ENCODE data around the gene CCNY. TPM values are rescaled to one million over a fixed set of nuclear protein-coding genes. Genes with fewer than 3 reads are reported as not detected.
"Not testable (repeated sequence)": the region's sequence is repeated elsewhere in the genome, so short reads cannot be mapped to it uniquely, and the experiment has no call there.

Gene CCNY
- total and polyA plus RNA-seq, 2 donors (not counting 1 experiment from before 2014, with no cell fraction given), result 34.1 to 64.9 TPM

- Mint-ChIP-seq H3K27ac (no peak overlapping the region), H3K4me3 (no peak overlapping the region), H3K9me3 (ENCODE audit: insufficient read depth) (no peaks in the 10 kb centered on the region), H3K27me3 (peaks cover 38% of the 10 kb centered on the region), H3K4me1 (no peaks in the 10 kb centered on the region)
- ATAC-seq (ENCODE audit: low read depth), result no peak
- H3K36me3 ChIP-seq (replicated peaks in 1 of 2; ENCODE audit: control extremely low read depth in 1 of 2, control insufficient read depth in 1 of 2, extremely low read depth in 1 of 2, insufficient read depth in 2 of 2, low read length in 1 of 2), result no peaks in the 10 kb centered on the region
- H4K20me1 ChIP-seq (ENCODE audit: control insufficient read depth, insufficient read depth, low read length, poor library complexity, severe bottlenecking), result no peaks in the 10 kb centered on the region
- WGBS (ENCODE audit: insufficient coverage), result 93% methylated on average over 2 of the region's 2 CpGs
- no peak overlapping the region for H2AFZ ChIP-seq (ENCODE audit: insufficient read depth, low read depth, low read length, poor library complexity, severe bottlenecking)
- POLR2A ChIA-PET, result no interaction called here
- CTCF ChIA-PET, result no interaction called here
- H3K27ac ChIP-seq (ENCODE audit: low read length in 2 of 2), result no peak overlapping the region
- intact Hi-C loops (cut with micrococcal nuclease), result no loop called here
- no peak overlapping the region for H3K9ac ChIP-seq (ENCODE audit: low read length)
- no peak for DNase-seq
- no peak overlapping the region for H3K4me3 ChIP-seq (ENCODE audit: control extremely low read depth in 1 of 5, extremely low read depth in 1 of 5, insufficient read depth in 1 of 5, low read depth in 2 of 5, low read length in 4 of 5)
- peaks cover 0 to 12% (median 2%) of the 10 kb centered on the region in 3 donors for H3K9me3 ChIP-seq (ENCODE audit: control extremely low read depth in 1 of 3, control insufficient read depth in 2 of 3, insufficient read depth in 1 of 3, low read length in 2 of 3)
- no peaks in the 10 kb centered on the region for H3K79me2 ChIP-seq (ENCODE audit: control insufficient read depth, insufficient read depth, low read length)
- no peak overlapping the region for H3K4me2 ChIP-seq (replicated peaks; ENCODE audit: low read depth, low read length, poor library complexity, severe bottlenecking)
- TF ChIP-seq CTCF (IDR thresholded peaks at IDR 0.05) (no peak), EZH2 (IDR thresholded peaks at IDR 0.05; ENCODE audit: borderline replicate concordance, insufficient read depth, low read depth, low read length, poor library complexity, severe bottlenecking) (no peak)
- peaks cover 0 to 13% (median 4%) of the 10 kb centered on the region in 4 experiments for H3K27me3 ChIP-seq (replicated peaks in 1 of 4; ENCODE audit: control extremely low read depth in 1 of 4, control insufficient read depth in 3 of 4, insufficient read depth in 4 of 4, low read length in 3 of 4)
- no peaks in the 10 kb centered on the region for H3K4me1 ChIP-seq (ENCODE audit: control insufficient read depth in 2 of 2, insufficient read depth in 2 of 2, low read length in 2 of 2)
These were observed 27.5 kb upstream of the CCNY start for GRCh38 chr10:35308809-35309208.

GRCh38 chr10:35314142-35314541 is 22.2 kb upstream of the CCNY start:
- H4K20me1 ChIP-seq (ENCODE audit: control insufficient read depth, insufficient read depth, low read length, poor library complexity, severe bottlenecking); H3K27me3 ChIP-seq (replicated peaks in 1 of 4; ENCODE audit: control extremely low read depth in 1 of 4, control insufficient read depth in 3 of 4, insufficient read depth in 4 of 4, low read length in 3 of 4); H3K27ac Mint-ChIP-seq; H3K36me3 ChIP-seq (replicated peaks in 1 of 2; ENCODE audit: control extremely low read depth in 1 of 2, control insufficient read depth in 1 of 2, extremely low read depth in 1 of 2, insufficient read depth in 2 of 2, low read length in 1 of 2); H3K4me1 ChIP-seq (ENCODE audit: control insufficient read depth in 2 of 2, insufficient read depth in 2 of 2, low read length in 2 of 2); H3K27ac ChIP-seq (ENCODE audit: low read length in 2 of 2); H3K4me3 ChIP-seq (ENCODE audit: control extremely low read depth in 1 of 5, extremely low read depth in 1 of 5, insufficient read depth in 1 of 5, low read depth in 2 of 5, low read length in 4 of 5); DNase-seq; H3K9me3 Mint-ChIP-seq (ENCODE audit: insufficient read depth); intact Hi-C loops (cut with micrococcal nuclease); H2AFZ ChIP-seq (ENCODE audit: insufficient read depth, low read depth, low read length, poor library complexity, severe bottlenecking); ATAC-seq (ENCODE audit: low read depth); H3K27me3 Mint-ChIP-seq; H3K4me2 ChIP-seq (replicated peaks; ENCODE audit: low read depth, low read length, poor library complexity, severe bottlenecking); H3K4me3 Mint-ChIP-seq; H3K79me2 ChIP-seq (ENCODE audit: control insufficient read depth, insufficient read depth, low read length); H3K9ac ChIP-seq (ENCODE audit: low read length): not testable (repeated sequence)
- H3K4me1 Mint-ChIP-seq, result peaks cover 10% of the 10 kb centered on the region
- ChIA-PET POLR2A (interaction anchor here (0.7 kb wide), 1 partner anchor 19 kb away, joined by 7 read pairs; no protein-coding TSS in a partner anchor), CTCF (interaction anchor here (0.7 kb wide), 1 partner anchor 14 kb away, joined by 5 read pairs; no protein-coding TSS in a partner anchor)
- H3K9me3 ChIP-seq (ENCODE audit: control extremely low read depth in 1 of 3, control insufficient read depth in 2 of 3, insufficient read depth in 1 of 3, low read length in 2 of 3), result peaks cover 0 to 23% (median 8%) of the 10 kb centered on the region in 3 donors
- WGBS (ENCODE audit: insufficient coverage), result no CpG with 5 or more reads among the region's 2 CpGs

GRCh38 chr10:35315235-35315634 is 21.1 kb upstream of the CCNY start:
- H3K79me2 ChIP-seq (ENCODE audit: control insufficient read depth, insufficient read depth, low read length); POLR2A ChIA-PET; H3K4me1 ChIP-seq (ENCODE audit: control insufficient read depth in 2 of 2, insufficient read depth in 2 of 2, low read length in 2 of 2); H3K27me3 Mint-ChIP-seq; ATAC-seq (ENCODE audit: low read depth); intact Hi-C loops (cut with micrococcal nuclease); H3K4me3 ChIP-seq (ENCODE audit: control extremely low read depth in 1 of 5, extremely low read depth in 1 of 5, insufficient read depth in 1 of 5, low read depth in 2 of 5, low read length in 4 of 5); H3K4me3 Mint-ChIP-seq; H3K9ac ChIP-seq (ENCODE audit: low read length); H3K27ac Mint-ChIP-seq; H4K20me1 ChIP-seq (ENCODE audit: control insufficient read depth, insufficient read depth, low read length, poor library complexity, severe bottlenecking); H3K27ac ChIP-seq (ENCODE audit: low read length in 2 of 2); H2AFZ ChIP-seq (ENCODE audit: insufficient read depth, low read depth, low read length, poor library complexity, severe bottlenecking); DNase-seq; H3K36me3 ChIP-seq (replicated peaks in 1 of 2; ENCODE audit: control extremely low read depth in 1 of 2, control insufficient read depth in 1 of 2, extremely low read depth in 1 of 2, insufficient read depth in 2 of 2, low read length in 1 of 2); H3K9me3 Mint-ChIP-seq (ENCODE audit: insufficient read depth); H3K4me2 ChIP-seq (replicated peaks; ENCODE audit: low read depth, low read length, poor library complexity, severe bottlenecking); CTCF ChIA-PET; H3K27me3 ChIP-seq (replicated peaks in 1 of 4; ENCODE audit: control extremely low read depth in 1 of 4, control insufficient read depth in 3 of 4, insufficient read depth in 4 of 4, low read length in 3 of 4): not testable (repeated sequence)
- H3K4me1 Mint-ChIP-seq, result peaks cover 11% of the 10 kb centered on the region
- H3K9me3 ChIP-seq (ENCODE audit: control extremely low read depth in 1 of 3, control insufficient read depth in 2 of 3, insufficient read depth in 1 of 3, low read length in 2 of 3), result peaks cover 0 to 23% (median 8%) of the 10 kb centered on the region in 3 donors
